GM13976 (cell line): ENCODE measurements around the gene FRMD4A.
A peak's percentile ranks its signal among the peaks of the same experiment; 100 is the strongest.

Experiments
- DNase-seq: peaks from one replicate; pipeline ENCODE4 v3.0.0; 2012; ENCODE audit warnings: low spot score
- in situ Hi-C: fragments of 300-500 bp; cut with MboI; formaldehyde crosslinking; loops from one replicate; pipeline ENCODE4 v1.12.0; 2022; ENCODE audit warnings: low sequenced_read_pairs, mixed read lengths, inconsistent platforms; ENCODE audit not compliant: unreplicated experiment
- TF ChIP-seq, protein P1 (sequence below): IDR thresholded peaks from 2 replicates; pipeline ENCODE4 v1.5.1; 2012; ENCODE audit warnings: borderline replicate concordance, mild to moderate bottlenecking; ENCODE audit not compliant: insufficient read depth; ENCODE audit errors: extremely low read depth, missing control alignments, control extremely low read depth

Gene FRMD4A

GRCh38 chr10:13791483-13791882 is 539.2 kb downstream of the FRMD4A start:
- TF ChIP-seq, protein P1, sequence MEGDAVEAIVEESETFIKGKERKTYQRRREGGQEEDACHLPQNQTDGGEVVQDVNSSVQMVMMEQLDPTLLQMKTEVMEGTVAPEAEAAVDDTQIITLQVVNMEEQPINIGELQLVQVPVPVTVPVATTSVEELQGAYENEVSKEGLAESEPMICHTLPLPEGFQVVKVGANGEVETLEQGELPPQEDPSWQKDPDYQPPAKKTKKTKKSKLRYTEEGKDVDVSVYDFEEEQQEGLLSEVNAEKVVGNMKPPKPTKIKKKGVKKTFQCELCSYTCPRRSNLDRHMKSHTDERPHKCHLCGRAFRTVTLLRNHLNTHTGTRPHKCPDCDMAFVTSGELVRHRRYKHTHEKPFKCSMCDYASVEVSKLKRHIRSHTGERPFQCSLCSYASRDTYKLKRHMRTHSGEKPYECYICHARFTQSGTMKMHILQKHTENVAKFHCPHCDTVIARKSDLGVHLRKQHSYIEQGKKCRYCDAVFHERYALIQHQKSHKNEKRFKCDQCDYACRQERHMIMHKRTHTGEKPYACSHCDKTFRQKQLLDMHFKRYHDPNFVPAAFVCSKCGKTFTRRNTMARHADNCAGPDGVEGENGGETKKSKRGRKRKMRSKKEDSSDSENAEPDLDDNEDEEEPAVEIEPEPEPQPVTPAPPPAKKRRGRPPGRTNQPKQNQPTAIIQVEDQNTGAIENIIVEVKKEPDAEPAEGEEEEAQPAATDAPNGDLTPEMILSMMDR, result no peak
- in situ Hi-C loops, result loop anchor here (25.0 kb wide), 1 partner anchor 429 kb away; no protein-coding TSS in a partner anchor
- DNase-seq, result no peak

- DNase-seq, result no peak
- in situ Hi-C loops, result loop anchor here (25.0 kb wide), 1 partner anchor 428 kb away; no protein-coding TSS in a partner anchor
- TF ChIP-seq, protein P1, result no peak
Observed at GRCh38 chr10:13790196-13790595, 540.5 kb downstream of the FRMD4A start.

DNA sequence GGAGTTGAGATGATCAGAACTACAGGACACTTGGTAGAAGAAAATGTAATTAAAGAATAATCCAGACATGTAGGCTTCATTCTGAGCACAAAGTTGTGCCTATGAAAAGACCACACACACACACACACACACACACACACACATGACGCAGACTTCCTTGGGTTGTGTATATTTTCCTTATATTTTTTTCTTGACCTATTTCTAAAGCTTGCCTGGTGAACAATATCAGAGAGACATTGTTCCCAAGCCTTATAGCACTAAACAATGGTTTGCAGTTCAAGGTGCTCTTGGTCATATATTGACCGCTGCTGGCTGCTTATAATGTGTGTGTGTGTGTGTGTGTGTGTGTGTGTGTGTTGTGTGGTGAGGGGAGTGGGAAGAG is 541.3 kb downstream of the FRMD4A start:
- TF ChIP-seq, protein P1, result no peak
- in situ Hi-C loops, result loop anchor here (25.0 kb wide), 1 partner anchor 427 kb away; no protein-coding TSS in a partner anchor
- DNase-seq, result no peak

DNA sequence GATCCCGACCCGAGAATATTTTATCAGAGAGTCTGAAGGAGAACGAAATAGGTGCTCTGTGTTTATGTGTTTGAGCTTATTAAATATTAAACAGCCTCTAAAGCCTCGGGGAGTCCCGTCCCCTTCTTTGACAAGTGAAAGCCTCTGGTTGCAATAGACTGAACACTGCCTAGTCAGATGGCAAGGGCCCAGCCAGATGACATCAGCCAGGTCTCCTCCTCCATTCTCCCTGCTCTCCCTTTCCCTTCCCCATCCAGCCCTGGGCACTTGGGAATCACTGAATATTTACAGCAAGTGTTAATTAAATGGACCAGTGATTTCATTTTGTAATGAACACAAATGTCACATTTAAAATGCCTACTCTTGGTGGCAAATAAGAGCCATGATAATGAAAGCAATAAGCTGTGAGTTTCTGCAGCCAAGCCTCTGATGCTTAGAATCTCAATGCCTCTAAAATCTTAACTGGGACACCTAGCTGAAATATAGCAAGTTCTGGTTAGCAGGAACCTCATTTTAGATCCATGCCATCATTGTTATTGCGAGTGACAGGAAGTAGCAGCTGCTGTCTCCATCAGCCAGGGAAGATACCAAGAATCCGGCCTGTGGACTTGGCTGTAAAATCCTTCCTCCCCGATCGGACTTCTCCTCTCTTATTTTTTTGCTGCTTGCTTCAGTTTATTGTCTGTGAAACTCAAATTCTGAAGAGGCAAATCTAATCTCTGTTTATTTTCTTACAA is 541.8 kb downstream of the FRMD4A start:
- no peak for DNase-seq
- in situ Hi-C loops, result loop anchor here (25.0 kb wide), 1 partner anchor 427 kb away; no protein-coding TSS in a partner anchor
- TF ChIP-seq, protein P1, result no peak

DNA sequence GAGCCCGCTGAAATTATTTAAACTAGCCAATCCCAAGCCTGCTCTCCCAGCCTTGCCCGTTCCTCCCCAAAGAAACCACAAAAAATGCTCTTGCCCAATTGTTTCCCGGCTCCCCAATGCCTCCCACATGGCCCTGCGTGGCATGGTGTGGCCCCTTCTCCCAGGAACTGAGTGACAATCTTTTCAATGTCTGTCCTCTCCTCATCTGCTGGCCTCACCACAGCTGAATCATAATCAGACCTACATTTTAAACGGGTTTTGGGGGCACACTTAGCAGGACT is 542.5 kb downstream of the FRMD4A start:
- in situ Hi-C loops, result loop anchor here (25.0 kb wide), 1 partner anchor 426 kb away; no protein-coding TSS in a partner anchor
- TF ChIP-seq, protein P1, result no peak
- DNase-seq, result no peak

GRCh38 chr10:13787015-13787421 is 543.7 kb downstream of the FRMD4A start:
- TF ChIP-seq, protein P1, result no peak
- in situ Hi-C loops, result loop anchor here (25.0 kb wide), 1 partner anchor 425 kb away; no protein-coding TSS in a partner anchor
- DNase-seq, result peak; percentile 73
